ENCODE measurements around the gene ATP1A4.

ATP1A4 gene

DNA sequence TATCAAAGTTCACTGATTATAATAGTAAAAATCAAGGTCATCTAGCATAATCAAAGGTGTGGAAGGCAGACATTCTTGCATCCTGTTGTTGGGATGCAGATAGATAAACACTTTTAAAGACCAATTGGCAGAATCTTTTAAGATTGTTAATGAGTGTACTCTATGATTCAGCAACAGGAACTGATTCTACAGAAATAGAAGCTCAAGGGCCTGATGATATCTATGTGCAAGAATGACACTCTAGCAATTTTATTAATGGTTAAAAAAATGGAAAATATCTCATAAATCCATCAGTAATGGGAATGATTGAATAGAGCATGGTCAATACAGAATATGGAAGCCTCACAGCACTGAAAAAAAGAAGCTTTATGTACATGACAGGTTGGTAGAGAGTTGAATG is 2.2 kb upstream of the ATP1A4 start:
- Histone ChIP-seq H3K9me2 (replicated peaks; ENCODE audit: control insufficient read depth, low read length) (no peaks in the 10 kb centered on the region), H3F3A (ENCODE audit: control insufficient read depth, insufficient read depth) (no peaks in the 10 kb centered on the region), H3K9me3 (ENCODE audit: control insufficient read depth, insufficient read depth, low read length) (no peaks in the 10 kb centered on the region), H4K20me1 (ENCODE audit: control insufficient read depth, insufficient read depth, low read depth, low read length) (no peaks in the 10 kb centered on the region), H3K27me3 (ENCODE audit: control insufficient read depth, low read length) (peaks cover 10% of the 10 kb centered on the region), H3K4me2 (ENCODE audit: low read length) (no peak overlapping the region), H3K4me3 (ENCODE audit: low read length) (no peak overlapping the region), H3K79me2 (ENCODE audit: control insufficient read depth, low read length) (no peaks in the 10 kb centered on the region), H3K4me1 (ENCODE audit: control insufficient read depth, low read length) (no peaks in the 10 kb centered on the region), H3K36me3 (ENCODE audit: control insufficient read depth, low read length) (no peaks in the 10 kb centered on the region), H3K27ac (ENCODE audit: low read depth, low read length) (no peak overlapping the region)
- TF ChIP-seq EZH2phosphoT487 (IDR thresholded peaks at IDR 0.05; ENCODE audit: borderline replicate concordance, low read length), result no peak
- TF ChIP-seq, protein P1, sequence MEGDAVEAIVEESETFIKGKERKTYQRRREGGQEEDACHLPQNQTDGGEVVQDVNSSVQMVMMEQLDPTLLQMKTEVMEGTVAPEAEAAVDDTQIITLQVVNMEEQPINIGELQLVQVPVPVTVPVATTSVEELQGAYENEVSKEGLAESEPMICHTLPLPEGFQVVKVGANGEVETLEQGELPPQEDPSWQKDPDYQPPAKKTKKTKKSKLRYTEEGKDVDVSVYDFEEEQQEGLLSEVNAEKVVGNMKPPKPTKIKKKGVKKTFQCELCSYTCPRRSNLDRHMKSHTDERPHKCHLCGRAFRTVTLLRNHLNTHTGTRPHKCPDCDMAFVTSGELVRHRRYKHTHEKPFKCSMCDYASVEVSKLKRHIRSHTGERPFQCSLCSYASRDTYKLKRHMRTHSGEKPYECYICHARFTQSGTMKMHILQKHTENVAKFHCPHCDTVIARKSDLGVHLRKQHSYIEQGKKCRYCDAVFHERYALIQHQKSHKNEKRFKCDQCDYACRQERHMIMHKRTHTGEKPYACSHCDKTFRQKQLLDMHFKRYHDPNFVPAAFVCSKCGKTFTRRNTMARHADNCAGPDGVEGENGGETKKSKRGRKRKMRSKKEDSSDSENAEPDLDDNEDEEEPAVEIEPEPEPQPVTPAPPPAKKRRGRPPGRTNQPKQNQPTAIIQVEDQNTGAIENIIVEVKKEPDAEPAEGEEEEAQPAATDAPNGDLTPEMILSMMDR (IDR thresholded peaks at IDR 0.05; ENCODE audit: low read depth, low read length, poor library complexity, severe bottlenecking), result no peak

DNA sequence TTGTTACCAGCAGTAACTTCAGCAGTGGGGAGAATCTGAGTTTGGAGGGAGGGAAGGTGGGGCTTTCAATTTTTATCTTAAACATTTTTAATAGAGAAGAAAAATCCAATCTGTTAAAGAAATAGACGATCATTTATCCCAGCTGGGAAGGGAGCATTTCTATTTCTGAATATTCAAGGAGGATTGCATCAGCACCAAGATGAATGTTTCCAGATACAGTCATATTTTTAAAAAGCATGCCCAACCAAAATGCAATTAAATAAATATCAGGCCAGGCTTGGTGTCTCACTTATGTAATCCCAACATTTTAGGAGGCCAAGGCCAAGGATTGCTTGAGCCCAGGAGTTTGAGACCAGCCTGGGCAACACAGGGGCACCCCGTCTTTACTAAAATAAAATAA is 1.7 kb upstream of the ATP1A4 start:
- no peak overlapping the region for H3K4me2 ChIP-seq (ENCODE audit: low read length)
- H3K9me2 ChIP-seq (replicated peaks; ENCODE audit: control insufficient read depth, low read length), result no peaks in the 10 kb centered on the region
- no peaks in the 10 kb centered on the region for H3F3A ChIP-seq (ENCODE audit: control insufficient read depth, insufficient read depth)
- no peak for TF ChIP-seq EZH2phosphoT487 (IDR thresholded peaks at IDR 0.05; ENCODE audit: borderline replicate concordance, low read length)
- TF ChIP-seq, protein P1 (IDR thresholded peaks at IDR 0.05; ENCODE audit: low read depth, low read length, poor library complexity, severe bottlenecking), result no peak
- H4K20me1 ChIP-seq (ENCODE audit: control insufficient read depth, insufficient read depth, low read depth, low read length), result no peaks in the 10 kb centered on the region
- no peaks in the 10 kb centered on the region for H3K4me1 ChIP-seq (ENCODE audit: control insufficient read depth, low read length)
- H3K36me3 ChIP-seq (ENCODE audit: control insufficient read depth, low read length), result no peaks in the 10 kb centered on the region
- H3K4me3 ChIP-seq (ENCODE audit: low read length), result no peak overlapping the region
- H3K27me3 ChIP-seq (ENCODE audit: control insufficient read depth, low read length), result peaks cover 9% of the 10 kb centered on the region
- H3K79me2 ChIP-seq (ENCODE audit: control insufficient read depth, low read length), result no peaks in the 10 kb centered on the region
- no peak overlapping the region for H3K27ac ChIP-seq (ENCODE audit: low read depth, low read length)
- no peaks in the 10 kb centered on the region for H3K9me3 ChIP-seq (ENCODE audit: control insufficient read depth, insufficient read depth, low read length)

DNA sequence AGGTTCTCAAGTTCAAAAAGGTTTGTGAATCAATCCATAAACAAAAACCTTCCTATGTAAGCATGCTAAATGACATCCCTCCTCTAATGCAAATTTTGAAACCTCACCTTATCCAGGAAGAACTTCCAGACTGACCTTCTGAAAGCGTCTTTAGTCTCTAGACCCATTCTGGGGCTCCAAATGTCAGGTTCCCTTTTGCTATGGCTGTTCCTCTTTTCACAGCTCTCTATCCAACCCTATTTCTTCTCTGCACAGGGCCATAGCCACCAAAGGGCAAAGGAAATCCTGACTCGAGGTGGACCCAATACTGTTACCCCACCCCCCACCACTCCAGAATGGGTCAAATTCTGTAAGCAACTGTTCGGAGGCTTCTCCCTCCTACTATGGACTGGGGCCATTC is 3.4 kb downstream of the ATP1A4 start:
- Histone ChIP-seq H3K4me1 (ENCODE audit: control insufficient read depth, low read length) (no peaks in the 10 kb centered on the region), H3K4me2 (ENCODE audit: low read length) (no peak overlapping the region), H3K9me2 (replicated peaks; ENCODE audit: control insufficient read depth, low read length) (no peaks in the 10 kb centered on the region), H3K9me3 (ENCODE audit: control insufficient read depth, insufficient read depth, low read length) (no peaks in the 10 kb centered on the region), H3K4me3 (ENCODE audit: low read length) (no peak overlapping the region), H3K27me3 (ENCODE audit: control insufficient read depth, low read length) (peaks cover 4% of the 10 kb centered on the region), H4K20me1 (ENCODE audit: control insufficient read depth, insufficient read depth, low read depth, low read length) (no peaks in the 10 kb centered on the region), H3F3A (ENCODE audit: control insufficient read depth, insufficient read depth) (no peaks in the 10 kb centered on the region), H3K36me3 (ENCODE audit: control insufficient read depth, low read length) (no peaks in the 10 kb centered on the region), H3K27ac (ENCODE audit: low read depth, low read length) (no peak overlapping the region), H3K79me2 (ENCODE audit: control insufficient read depth, low read length) (no peaks in the 10 kb centered on the region)
- no peak for TF ChIP-seq EZH2phosphoT487 (IDR thresholded peaks at IDR 0.05; ENCODE audit: borderline replicate concordance, low read length)
- TF ChIP-seq, protein P1 (IDR thresholded peaks at IDR 0.05; ENCODE audit: low read depth, low read length, poor library complexity, severe bottlenecking), result no peak

DNA sequence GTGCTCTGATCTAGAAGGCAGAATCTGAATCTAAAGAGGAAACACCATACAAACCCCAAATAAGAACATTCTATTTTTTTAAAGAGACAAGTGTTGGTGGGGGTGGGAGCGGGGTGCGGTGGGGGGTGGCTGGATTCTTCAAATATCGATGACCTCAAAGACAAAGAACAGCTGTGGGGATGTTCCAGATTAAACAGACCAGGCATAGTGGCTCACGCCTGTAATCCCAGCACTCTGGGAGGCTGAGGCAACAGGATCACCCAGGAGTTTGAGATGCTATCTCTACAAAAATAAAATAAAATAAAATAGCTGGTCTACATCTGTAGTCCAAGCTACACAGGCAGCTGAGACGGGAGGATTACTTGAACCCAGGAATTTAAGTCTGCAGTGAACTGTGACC is 5.0 kb downstream of the ATP1A4 start:
- Histone ChIP-seq H3K27me3 (ENCODE audit: control insufficient read depth, low read length) (peaks cover 7% of the 10 kb centered on the region), H3F3A (ENCODE audit: control insufficient read depth, insufficient read depth) (no peaks in the 10 kb centered on the region), H3K79me2 (ENCODE audit: control insufficient read depth, low read length) (no peaks in the 10 kb centered on the region), H3K9me2 (replicated peaks; ENCODE audit: control insufficient read depth, low read length) (no peaks in the 10 kb centered on the region), H4K20me1 (ENCODE audit: control insufficient read depth, insufficient read depth, low read depth, low read length) (no peaks in the 10 kb centered on the region), H3K27ac (ENCODE audit: low read depth, low read length) (no peak overlapping the region), H3K4me2 (ENCODE audit: low read length) (no peak overlapping the region), H3K4me1 (ENCODE audit: control insufficient read depth, low read length) (no peaks in the 10 kb centered on the region), H3K4me3 (ENCODE audit: low read length) (no peak overlapping the region), H3K36me3 (ENCODE audit: control insufficient read depth, low read length) (no peaks in the 10 kb centered on the region), H3K9me3 (ENCODE audit: control insufficient read depth, insufficient read depth, low read length) (no peaks in the 10 kb centered on the region)
- no peak for TF ChIP-seq EZH2phosphoT487 (IDR thresholded peaks at IDR 0.05; ENCODE audit: borderline replicate concordance, low read length)
- TF ChIP-seq, protein P1 (IDR thresholded peaks at IDR 0.05; ENCODE audit: low read depth, low read length, poor library complexity, severe bottlenecking), result no peak

Data from DOHH2 (cell line).